Measurements from ENCODE around the gene ANXA6. TPM values are rescaled to one million over a fixed set of nuclear protein-coding genes. Genes with fewer than 3 reads are reported as not detected.

The ANXA6 gene
- total and polyA plus RNA-seq, 5 donors from 2014 or later = 171 to 364 (median 290) TPM

GRCh38 chr5:151063142-151063989 is 94.2 kb downstream of the ANXA6 start:
- Mint-ChIP-seq H3K4me1 (peaks cover 15 to 76% (median 45%) of the 10 kb centered on the region in 4 donors), H3K27ac (peak overlapping the region in 1 of 3 donors; percentile 69), H3K4me3 (peak overlapping the region in 2 of 4 donors; percentile 9 to 34), H3K9me3 (peaks cover 0 to 2% (median 0%) of the 10 kb centered on the region in 7 donors), H3K27me3 (peaks cover 5% of the 10 kb centered on the region), H3K36me3 (peaks cover 27% of the 10 kb centered on the region)
- ATAC-seq (ENCODE audit: low read depth in 2 of 2) = no peak
- no peak for DNase-seq
- Histone ChIP-seq H3K36me3 (ENCODE audit: control insufficient read depth, insufficient read depth, low read length) (peaks cover 79% of the 10 kb centered on the region), H3K4me1 (ENCODE audit: control insufficient read depth, insufficient read depth, low read length, poor library complexity, severe bottlenecking) (peaks cover 56% of the 10 kb centered on the region), H3K4me3 (ENCODE audit: low read depth, low read length) (no peak overlapping the region), H3K27me3 (ENCODE audit: control insufficient read depth, insufficient read depth, low read length) (no peaks in the 10 kb centered on the region), H3K27ac (ENCODE audit: insufficient read depth, low read length, poor library complexity, severe bottlenecking) (peak overlapping the region; percentile 16), H3K9me3 (ENCODE audit: control insufficient read depth in 2 of 2, low read length in 2 of 2) (no peaks in the 10 kb centered on the region)

- Histone ChIP-seq H3K4me1 (ENCODE audit: control insufficient read depth, insufficient read depth, low read length, poor library complexity, severe bottlenecking) (peaks cover 48% of the 10 kb centered on the region), H3K36me3 (ENCODE audit: control insufficient read depth, insufficient read depth, low read length) (peaks cover 75% of the 10 kb centered on the region), H3K27ac (ENCODE audit: insufficient read depth, low read length, poor library complexity, severe bottlenecking) (no peak overlapping the region), H3K4me3 (ENCODE audit: low read depth, low read length) (no peak overlapping the region), H3K9me3 (ENCODE audit: control insufficient read depth in 2 of 2, low read length in 2 of 2) (no peaks in the 10 kb centered on the region), H3K27me3 (ENCODE audit: control insufficient read depth, insufficient read depth, low read length) (no peaks in the 10 kb centered on the region)
- Mint-ChIP-seq H3K27ac (peak overlapping the region in 1 of 3 donors; percentile 95), H3K4me1 (peaks cover 15 to 68% (median 41%) of the 10 kb centered on the region in 4 donors), H3K36me3 (peaks cover 24% of the 10 kb centered on the region), H3K9me3 (peaks cover 0 to 2% (median 0%) of the 10 kb centered on the region in 7 donors), H3K4me3 (peak overlapping the region in 1 of 4 donors; percentile 9), H3K27me3 (peaks cover 5% of the 10 kb centered on the region)
- ATAC-seq (ENCODE audit: low read depth in 2 of 2) (no peak), DNase-seq (no peak)
Observed at GRCh38 chr5:151062405-151063141, 95.0 kb downstream of the ANXA6 start.

GRCh38 chr5:151060742-151061141 is 96.8 kb downstream of the ANXA6 start:
- ATAC-seq (ENCODE audit: low read depth in 2 of 2) (no peak), DNase-seq (no peak)
- H3K27me3 Mint-ChIP-seq = peaks cover 5% of the 10 kb centered on the region
- Histone ChIP-seq H3K27ac (ENCODE audit: insufficient read depth, low read length, poor library complexity, severe bottlenecking) (peak overlapping the region; percentile 64), H3K9me3 (ENCODE audit: control insufficient read depth in 2 of 2, low read length in 2 of 2) (no peaks in the 10 kb centered on the region), H3K4me3 (ENCODE audit: low read depth, low read length) (no peak overlapping the region), H3K4me1 (ENCODE audit: control insufficient read depth, insufficient read depth, low read length, poor library complexity, severe bottlenecking) (peaks cover 31% of the 10 kb centered on the region), H3K36me3 (ENCODE audit: control insufficient read depth, insufficient read depth, low read length) (peaks cover 79% of the 10 kb centered on the region), H3K27me3 (ENCODE audit: control insufficient read depth, insufficient read depth, low read length) (no peaks in the 10 kb centered on the region)
- peaks cover 0 to 2% (median 0%) of the 10 kb centered on the region in 7 donors for H3K9me3 Mint-ChIP-seq
- peak overlapping the region in 1 of 4 donors; percentile 66 for H3K4me3 Mint-ChIP-seq
- H3K27ac Mint-ChIP-seq = peak overlapping the region; percentile 20 to 76 (median 73)
- H3K36me3 Mint-ChIP-seq = peaks cover 33% of the 10 kb centered on the region
- H3K4me1 Mint-ChIP-seq = peaks cover 15 to 54% (median 34%) of the 10 kb centered on the region in 4 donors

GRCh38 chr5:151058891-151059489 is 98.6 kb downstream of the ANXA6 start:
- H3K36me3 ChIP-seq (ENCODE audit: control insufficient read depth, insufficient read depth, low read length) = peaks cover 93% of the 10 kb centered on the region
- H3K4me3 ChIP-seq (ENCODE audit: low read depth, low read length) = no peak overlapping the region
- H3K36me3 Mint-ChIP-seq = peaks cover 44% of the 10 kb centered on the region
- H3K27ac Mint-ChIP-seq = peak overlapping the region; percentile 76 to 98 (median 95)
- peaks cover 5% of the 10 kb centered on the region for H3K27me3 Mint-ChIP-seq
- ATAC-seq (ENCODE audit: low read depth in 2 of 2) (no peak), DNase-seq (no peak)
- H3K4me1 ChIP-seq (ENCODE audit: control insufficient read depth, insufficient read depth, low read length, poor library complexity, severe bottlenecking) = peaks cover 25% of the 10 kb centered on the region
- peak overlapping the region; percentile 64 for H3K27ac ChIP-seq (ENCODE audit: insufficient read depth, low read length, poor library complexity, severe bottlenecking)
- no peaks in the 10 kb centered on the region for H3K9me3 ChIP-seq (ENCODE audit: control insufficient read depth in 2 of 2, low read length in 2 of 2)
- H3K9me3 Mint-ChIP-seq = peaks cover 0 to 2% (median 0%) of the 10 kb centered on the region in 7 donors
- H3K27me3 ChIP-seq (ENCODE audit: control insufficient read depth, insufficient read depth, low read length) = no peaks in the 10 kb centered on the region
- peak overlapping the region; percentile 56 to 84 (median 73) for H3K4me3 Mint-ChIP-seq
- peaks cover 15 to 43% (median 27%) of the 10 kb centered on the region in 4 donors for H3K4me1 Mint-ChIP-seq

- no peak overlapping the region for H3K4me3 Mint-ChIP-seq
- H3K36me3 Mint-ChIP-seq = peaks cover 48% of the 10 kb centered on the region
- peaks cover 15 to 45% (median 27%) of the 10 kb centered on the region in 4 donors for H3K4me1 Mint-ChIP-seq
- H3K4me3 ChIP-seq (ENCODE audit: low read depth, low read length) = no peak overlapping the region
- no peaks in the 10 kb centered on the region for H3K27me3 ChIP-seq (ENCODE audit: control insufficient read depth, insufficient read depth, low read length)
- peaks cover 93% of the 10 kb centered on the region for H3K36me3 ChIP-seq (ENCODE audit: control insufficient read depth, insufficient read depth, low read length)
- DNase-seq (no peak), ATAC-seq (ENCODE audit: low read depth in 2 of 2) (no peak)
- H3K27ac ChIP-seq (ENCODE audit: insufficient read depth, low read length, poor library complexity, severe bottlenecking) = no peak overlapping the region
- peaks cover 20% of the 10 kb centered on the region for H3K4me1 ChIP-seq (ENCODE audit: control insufficient read depth, insufficient read depth, low read length, poor library complexity, severe bottlenecking)
- H3K27ac Mint-ChIP-seq = peak overlapping the region in 1 of 3 donors; percentile 46
- H3K27me3 Mint-ChIP-seq = peaks cover 5% of the 10 kb centered on the region
- H3K9me3 Mint-ChIP-seq = peaks cover 0 to 2% (median 0%) of the 10 kb centered on the region in 7 donors
- H3K9me3 ChIP-seq (ENCODE audit: control insufficient read depth in 2 of 2, low read length in 2 of 2) = no peaks in the 10 kb centered on the region
Observed at GRCh38 chr5:151058301-151058700, 99.3 kb downstream of the ANXA6 start.

GRCh38 chr5:151056379-151057325 is 100.9 kb downstream of the ANXA6 start:
- peaks cover 0 to 2% (median 0%) of the 10 kb centered on the region in 7 donors for H3K9me3 Mint-ChIP-seq
- Histone ChIP-seq H3K9me3 (ENCODE audit: control insufficient read depth in 2 of 2, low read length in 2 of 2) (no peaks in the 10 kb centered on the region), H3K27me3 (ENCODE audit: control insufficient read depth, insufficient read depth, low read length) (no peaks in the 10 kb centered on the region), H3K36me3 (ENCODE audit: control insufficient read depth, insufficient read depth, low read length) (peaks cover 91% of the 10 kb centered on the region), H3K4me1 (ENCODE audit: control insufficient read depth, insufficient read depth, low read length, poor library complexity, severe bottlenecking) (peaks cover 20% of the 10 kb centered on the region), H3K27ac (ENCODE audit: insufficient read depth, low read length, poor library complexity, severe bottlenecking) (no peak overlapping the region), H3K4me3 (ENCODE audit: low read depth, low read length) (no peak overlapping the region)
- DNase-seq (no peak), ATAC-seq (ENCODE audit: low read depth in 2 of 2) (no peak)
- peak overlapping the region in 1 of 3 donors; percentile 66 for H3K27ac Mint-ChIP-seq
- H3K4me1 Mint-ChIP-seq = peaks cover 13 to 51% (median 29%) of the 10 kb centered on the region in 4 donors
- peak overlapping the region in 1 of 4 donors; percentile 29 for H3K4me3 Mint-ChIP-seq
- H3K27me3 Mint-ChIP-seq = peaks cover 5% of the 10 kb centered on the region
- H3K36me3 Mint-ChIP-seq = peaks cover 49% of the 10 kb centered on the region
